Amniotic epithelial cell (primary cell): ENCODE measurements around the gene CPEB4.

ENCODE experiments used
- DNase-seq: peaks from one replicate; pipeline ENCODE4 v3.0.0-alpha.2; 2010; ENCODE audit warnings: low read depth

Gene CPEB4

GRCh38 chr5:173858670-173859407 is 29.3 kb upstream of the CPEB4 start:
- peak; percentile 94 for DNase-seq

DNA sequence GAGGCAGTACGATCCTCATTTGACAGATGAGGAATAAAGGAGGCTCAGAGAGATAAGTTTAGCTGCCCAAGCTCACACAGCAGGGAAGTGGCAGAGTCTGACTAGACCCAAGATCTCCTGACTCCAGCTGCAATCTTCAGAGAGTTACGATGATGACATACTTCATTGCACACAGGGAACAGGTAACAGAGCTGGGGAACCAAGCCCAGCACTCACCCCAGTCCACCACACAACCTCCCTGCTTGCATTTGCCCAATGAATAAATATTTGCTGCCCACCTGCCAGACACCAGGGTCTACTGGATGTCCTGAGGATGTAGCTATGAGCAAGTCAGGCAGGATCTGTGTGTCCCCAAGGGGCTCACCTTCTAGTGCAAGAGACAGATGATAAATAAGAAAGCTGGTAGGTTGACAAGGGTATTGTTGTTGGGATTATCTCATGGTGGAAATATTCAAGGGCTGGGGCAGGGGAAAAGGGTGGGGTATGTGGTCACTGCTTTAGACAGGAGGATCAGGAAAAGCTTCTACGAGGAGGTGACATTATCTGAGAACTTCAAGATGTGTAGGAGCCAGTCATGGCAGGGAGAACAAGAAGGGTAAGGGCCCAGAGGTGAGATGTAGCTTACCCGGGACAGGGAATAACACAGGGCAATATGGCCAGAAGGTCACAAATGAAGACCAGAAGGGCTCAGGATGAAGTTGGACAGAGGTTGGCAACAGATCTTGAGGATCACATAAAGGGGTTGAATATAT is 28.6 kb upstream of the CPEB4 start:
- no peak for DNase-seq

- DNase-seq: no peak
Observed at GRCh38 chr5:173862047-173862477, 26.1 kb upstream of the CPEB4 start.

DNA sequence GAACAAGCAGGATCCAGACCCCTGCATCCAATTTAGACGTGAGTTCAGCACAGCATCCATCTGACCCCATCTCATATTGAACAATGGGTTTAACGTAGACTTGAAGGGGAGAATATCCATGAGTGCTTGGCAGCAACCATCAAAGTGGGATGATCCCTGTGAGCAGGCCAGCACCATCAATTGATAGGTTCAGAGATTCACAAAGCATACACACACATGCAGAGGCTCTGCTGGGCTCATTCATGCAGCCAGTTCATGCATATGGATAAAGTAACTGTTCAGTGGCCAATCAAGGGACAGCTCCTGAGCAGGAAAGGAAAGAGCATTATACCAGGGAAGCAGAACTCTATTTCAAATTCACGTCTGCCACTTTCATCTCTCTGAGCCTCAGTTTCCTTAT is 24.8 kb upstream of the CPEB4 start:
- no peak for DNase-seq

- DNase-seq: no peak
Observed at GRCh38 chr5:173864126-173865050, 23.8 kb upstream of the CPEB4 start.

DNA sequence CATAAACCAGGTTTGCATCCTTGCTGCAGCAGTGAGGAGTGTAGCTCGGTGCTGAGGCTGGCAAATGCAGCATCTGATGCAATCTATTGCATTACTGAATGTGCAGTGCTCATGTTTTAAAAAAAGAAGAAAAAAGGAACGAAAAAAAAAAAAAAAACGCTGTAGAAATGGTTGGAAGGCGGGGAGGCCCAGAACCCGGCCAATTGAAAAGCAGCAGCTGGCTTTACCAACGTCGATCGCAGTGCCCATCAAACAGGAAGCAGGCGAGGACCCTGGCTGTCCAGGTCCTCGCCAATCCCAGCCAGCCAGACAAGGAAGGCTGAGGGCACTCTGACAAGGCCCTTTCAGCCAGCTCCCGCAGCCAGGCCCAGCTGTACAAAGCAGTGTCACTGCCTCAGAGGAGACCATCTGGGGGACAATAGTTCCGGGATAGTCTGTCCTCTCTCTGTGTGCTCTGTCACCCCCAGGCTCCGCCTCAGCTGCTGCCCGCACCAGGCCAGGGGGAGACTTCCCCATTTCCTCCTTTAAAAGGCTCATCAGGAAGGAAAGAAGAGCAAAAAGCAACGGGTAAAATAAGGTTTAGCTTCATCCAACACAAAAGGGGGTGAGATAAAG is 21.8 kb upstream of the CPEB4 start:
- DNase-seq: no peak

DNA sequence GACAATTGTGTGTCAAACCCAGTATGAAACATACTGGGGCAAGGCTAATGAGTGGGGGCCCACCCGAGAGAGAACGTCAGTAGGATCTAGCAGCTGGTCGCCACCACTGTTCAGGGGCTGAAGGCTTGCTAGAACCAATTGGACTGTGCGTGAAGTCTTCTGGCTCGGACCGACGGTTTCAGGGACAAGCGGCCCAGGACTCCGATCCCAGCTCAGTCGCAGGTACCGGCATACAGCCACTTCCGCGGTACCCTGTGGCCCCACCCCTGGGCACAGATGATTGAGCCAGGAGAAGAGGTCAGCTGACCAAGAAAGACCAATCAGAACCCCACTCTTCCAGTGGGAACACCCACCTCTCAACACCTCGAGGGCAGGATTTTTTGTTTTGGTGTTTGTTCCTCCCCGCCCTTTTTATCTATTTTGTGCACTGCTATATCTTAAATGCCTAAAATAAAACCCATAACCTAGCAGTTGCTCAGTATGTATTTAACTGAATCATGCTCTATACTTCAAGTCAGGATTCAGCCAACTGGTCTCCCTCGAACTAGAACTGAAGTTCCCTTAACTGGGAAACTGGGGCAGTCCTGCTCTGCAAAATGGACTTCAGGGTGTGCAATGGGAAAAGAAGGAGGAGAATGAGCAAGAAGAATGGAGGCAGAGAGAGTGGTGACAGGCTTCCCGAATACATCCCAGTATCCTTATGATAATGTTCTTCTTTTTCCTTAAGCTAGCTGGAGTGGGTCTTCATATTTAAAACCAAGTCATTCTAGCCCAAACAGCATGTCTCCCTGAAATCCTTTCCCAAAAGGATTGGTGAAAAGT is 21.1 kb upstream of the CPEB4 start:
- no peak for DNase-seq

GRCh38 chr5:173868096-173868880 is 19.9 kb upstream of the CPEB4 start:
- DNase-seq: peak; percentile 81

DNA sequence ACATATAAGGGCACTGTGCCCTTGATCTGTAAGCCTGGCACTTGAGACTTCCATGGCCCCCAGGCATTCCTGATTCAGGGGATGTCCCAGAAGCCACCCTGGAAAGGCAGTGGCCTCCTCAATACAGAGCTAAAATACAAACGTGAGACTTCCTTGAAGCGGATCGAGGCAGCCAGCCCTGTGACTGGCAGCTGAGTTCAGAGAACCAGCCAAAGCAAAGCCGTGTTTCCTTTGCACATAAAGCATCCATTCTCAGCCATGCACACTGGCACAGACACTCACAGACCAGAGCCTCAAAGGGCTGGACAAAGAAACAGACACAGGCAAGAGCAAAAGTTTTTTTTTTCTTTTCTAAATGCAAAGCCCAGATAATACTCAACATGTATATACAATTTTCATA is 18.8 kb upstream of the CPEB4 start:
- no peak for DNase-seq

DNA sequence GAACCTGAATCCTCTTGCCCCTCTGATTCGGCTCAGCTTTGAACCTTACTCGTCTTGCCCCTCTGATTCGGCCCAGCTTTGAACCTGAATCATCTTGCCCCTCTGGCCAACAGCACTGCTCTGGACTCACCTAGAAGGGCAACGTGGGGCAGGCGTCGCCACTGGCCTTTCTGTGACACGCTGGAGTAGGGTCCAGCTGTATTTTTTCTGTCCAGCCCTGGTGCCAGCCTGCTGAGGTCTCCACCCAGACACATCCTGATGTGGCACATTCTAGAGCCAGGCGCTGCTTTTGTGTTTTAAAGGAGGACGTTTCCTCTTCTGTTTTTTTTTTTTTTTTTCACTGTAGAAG is 15.2 kb upstream of the CPEB4 start:
- DNase-seq: no peak

DNA sequence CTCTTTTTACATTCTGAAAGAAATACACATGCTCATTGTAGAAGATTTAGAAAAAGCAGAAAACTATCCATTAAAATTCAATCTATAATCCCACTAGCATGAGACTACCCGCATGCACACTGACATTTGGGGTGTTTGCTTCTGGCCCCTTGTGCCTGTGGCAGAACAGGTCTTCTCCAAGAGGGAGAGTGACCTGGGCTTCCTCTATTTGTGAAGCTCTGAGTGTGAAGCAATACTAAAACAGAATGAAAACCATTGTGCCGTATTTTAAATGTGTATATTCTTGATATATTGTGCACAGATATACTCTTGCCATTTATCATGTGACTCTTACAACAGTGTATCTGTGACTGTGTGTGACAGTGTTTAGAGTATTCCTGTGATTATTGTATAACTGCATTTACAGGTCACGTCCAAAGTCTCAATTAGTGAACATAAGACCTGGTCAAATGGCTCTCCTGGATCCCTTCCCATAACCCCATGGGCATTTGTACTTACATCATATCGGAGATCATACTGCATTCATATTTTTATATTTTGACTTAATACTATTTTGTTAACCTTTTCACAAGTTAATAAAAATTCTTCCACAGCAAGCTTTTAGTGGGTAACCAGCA is 14.7 kb upstream of the CPEB4 start:
- no peak for DNase-seq

DNA sequence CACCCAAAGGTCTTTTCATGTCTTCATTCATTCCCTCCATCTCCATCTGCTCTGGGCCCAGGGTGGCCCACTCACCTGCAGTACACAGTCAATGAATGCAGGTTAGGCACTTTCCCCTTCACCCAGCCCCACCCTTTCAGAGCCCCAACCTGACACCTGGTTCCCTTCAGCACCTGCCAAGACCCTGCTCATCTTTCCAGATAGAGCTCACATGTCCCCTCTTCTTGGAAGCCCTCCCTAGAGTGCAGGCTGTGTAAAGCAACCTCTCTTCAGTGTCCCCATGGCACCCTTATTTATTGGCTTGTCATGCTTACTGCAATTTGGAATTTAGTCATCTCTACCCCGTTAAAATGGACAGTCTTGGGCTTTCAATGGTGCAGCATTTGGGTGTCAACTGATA is 13.0 kb upstream of the CPEB4 start:
- DNase-seq: no peak

DNA sequence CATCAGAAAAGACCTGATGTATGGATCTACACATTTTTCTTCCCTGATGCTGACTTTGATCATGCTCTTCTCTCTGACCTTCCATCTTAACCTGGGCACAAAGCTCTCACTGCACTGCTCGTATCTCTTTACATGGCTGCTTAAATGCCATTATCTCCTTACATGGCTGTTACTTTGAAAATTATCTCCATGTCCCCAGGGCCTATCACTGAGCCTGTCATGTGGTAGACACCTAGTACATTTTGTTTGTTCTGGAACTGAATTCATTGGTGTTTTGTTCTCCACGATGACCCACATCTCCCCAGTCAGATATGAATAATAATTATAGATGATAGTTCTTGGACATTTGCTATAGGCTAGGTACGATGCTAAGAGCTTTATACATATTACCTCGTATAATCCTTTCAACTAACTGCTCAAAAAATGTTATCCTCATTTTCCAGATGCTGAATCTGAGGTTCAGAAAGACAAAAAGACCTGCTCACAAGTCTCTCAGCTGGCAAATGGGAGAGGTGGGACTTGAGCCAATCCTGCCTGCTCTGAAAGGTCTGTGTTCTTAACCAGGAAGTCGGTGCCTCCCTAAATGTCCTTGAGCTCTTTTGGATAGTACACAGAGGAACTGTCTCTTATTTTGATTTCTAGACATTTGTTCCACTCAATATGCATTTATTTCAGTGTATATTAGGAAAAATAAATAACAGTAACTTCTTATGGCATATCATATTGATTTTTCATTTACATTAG is 9.8 kb upstream of the CPEB4 start:
- no peak for DNase-seq

GRCh38 chr5:173880306-173880985 is 7.7 kb upstream of the CPEB4 start:
- peak; percentile 96 for DNase-seq

- peak; percentile 57 for DNase-seq
Observed at GRCh38 chr5:173881811-173882575, 6.2 kb upstream of the CPEB4 start.

- DNase-seq: no peak
Observed at GRCh38 chr5:173882632-173883031, 5.5 kb upstream of the CPEB4 start.

DNA sequence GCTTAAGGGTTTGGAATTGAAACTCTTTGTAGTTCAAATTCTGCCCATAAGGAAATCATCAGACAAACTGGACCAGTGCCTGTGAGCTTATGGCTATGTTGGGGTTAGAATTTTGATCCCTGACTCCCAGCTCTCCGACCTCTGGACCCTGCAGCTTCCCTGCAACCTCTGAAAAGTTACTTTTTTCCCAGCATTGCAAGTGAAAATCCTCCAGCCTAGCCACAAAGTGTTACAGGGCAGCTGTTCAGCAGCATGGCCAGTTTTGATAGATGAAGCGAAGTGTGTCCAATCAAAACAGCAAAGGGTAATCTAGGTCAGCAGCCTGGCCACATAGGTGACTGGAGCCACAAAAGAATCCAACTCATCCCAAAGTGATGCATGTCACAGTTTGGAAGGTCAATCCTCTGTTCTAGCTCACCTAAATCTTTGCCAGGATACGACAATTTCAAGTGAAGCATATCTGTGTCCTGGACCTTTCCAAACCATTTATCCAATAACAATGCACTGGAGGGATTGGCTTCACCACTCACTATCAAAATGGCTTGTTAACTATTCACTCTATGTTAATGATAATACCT is 4.7 kb upstream of the CPEB4 start:
- no peak for DNase-seq
